CD14-positive monocyte (primary cell): Measurements from ENCODE around the gene CDH22. TPM values are rescaled to one million over a fixed set of nuclear protein-coding genes. Genes with fewer than 3 reads are reported as not detected.

Source experiments
- DNase-seq, 3 donors: peaks; one replicate each; pipeline ENCODE4 v3.0.0-alpha.2; 2011 to 2022
- H2AFZ ChIP-seq: 2 replicates; pipeline ENCODE4 v1.6.0; 2012; ENCODE audit warnings: mild to moderate bottlenecking, low read depth, low read length, inconsistent platforms; ENCODE audit not compliant: insufficient read depth, poor library complexity, severe bottlenecking
- H3K27ac ChIP-seq, 2 donors: 1 replicate in 1 of 2; 2 replicates in 1 of 2; pipeline ENCODE4 v1.5.1; 2012 to 2013; ENCODE audit warnings: low read length in 2 of 2, control low read depth in 1 of 2, inconsistent platforms in 1 of 2, low read depth in 1 of 2, mild to moderate bottlenecking in 1 of 2
- H3K27me3 ChIP-seq, 2 donors: one replicate each; pipeline versions ENCODE4 v1.6.0 to v1.6.1; 2011 to 2013; ENCODE audit warnings: low read length in 2 of 2; ENCODE audit not compliant: control insufficient read depth in 2 of 2, insufficient read depth in 2 of 2
- H3K36me3 ChIP-seq, 2 donors: replicated peaks in 1 of 2; 1 replicate in 1 of 2; 2 replicates in 1 of 2; pipeline versions ENCODE4 v1.5.1 to v1.6.1; 2012 to 2013; ENCODE audit warnings: low read length in 2 of 2, control low read depth in 1 of 2, inconsistent platforms in 1 of 2, mild to moderate bottlenecking in 1 of 2; ENCODE audit not compliant: insufficient read depth in 2 of 2, control insufficient read depth in 1 of 2
- H3K4me1 ChIP-seq, 2 donors: 1 replicate in 1 of 2; 2 replicates in 1 of 2; pipeline versions ENCODE4 v1.5.1 to v1.6.1; 2012 to 2013; ENCODE audit warnings: low read length in 2 of 2, control low read depth in 1 of 2, inconsistent platforms in 1 of 2, mild to moderate bottlenecking in 1 of 2, moderate library complexity in 1 of 2; ENCODE audit not compliant: insufficient read depth in 2 of 2, control insufficient read depth in 1 of 2
- H3K4me2 ChIP-seq: replicated peaks from 2 replicates; pipeline ENCODE3; 2012; ENCODE audit warnings: low read length, moderate library complexity, mild to moderate bottlenecking; ENCODE audit not compliant: poor library complexity, severe bottlenecking; ENCODE audit errors: extremely low read depth
- H3K4me3 ChIP-seq, 3 experiments: fragments of 200-600 bp in 1 of 3; sonication (generic) in 1 of 3; replicated peaks in 1 of 3; 1 replicate in 2 of 3; 2 replicates in 1 of 3; pipeline ENCODE4 v1.5.1; 2011 to 2013; ENCODE audit warnings: low read length in 3 of 3, mild to moderate bottlenecking in 3 of 3, control low read depth in 2 of 3, low read depth in 2 of 3, inconsistent platforms in 1 of 3, moderate library complexity in 1 of 3
- H3K79me2 ChIP-seq: 2 replicates; pipeline ENCODE4 v1.6.0; 2012; ENCODE audit warnings: mild to moderate bottlenecking, control low read depth, inconsistent platforms, low read length, moderate library complexity; ENCODE audit not compliant: insufficient read depth
- H3K9ac ChIP-seq: 2 replicates; pipeline ENCODE4 v1.6.0; 2017; ENCODE audit warnings: low read length, mild to moderate bottlenecking; ENCODE audit not compliant: insufficient read depth, poor library complexity, severe bottlenecking
- H3K9me3 ChIP-seq, 2 donors: replicated peaks in 1 of 2; 1 replicate in 1 of 2; 2 replicates in 1 of 2; pipeline versions ENCODE4 v1.5.1 to v1.6.1; 2012 to 2013; ENCODE audit warnings: low read length in 2 of 2, control low read depth in 1 of 2; ENCODE audit not compliant: control insufficient read depth in 1 of 2, insufficient read depth in 1 of 2
- H4K20me1 ChIP-seq: 2 replicates; pipeline ENCODE4 v1.6.0; 2012; ENCODE audit warnings: mild to moderate bottlenecking, low read length, control low read depth, moderate library complexity; ENCODE audit not compliant: insufficient read depth
- H3K27ac Mint-ChIP-seq, 7 donors: one replicate each; pipeline ENCODE4 v1.8.0; 2020; ENCODE audit warnings: mild to moderate bottlenecking in 7 of 7, mixed read lengths in 7 of 7, moderate library complexity in 6 of 7, inconsistent platforms in 2 of 7
- H3K27me3 Mint-ChIP-seq, 3 donors: one replicate each; pipeline ENCODE4 v1.8.0; 2021 to 2022; ENCODE audit warnings: low read depth in 3 of 3, mild to moderate bottlenecking in 3 of 3, mixed read lengths in 3 of 3, moderate library complexity in 3 of 3, inconsistent platforms in 1 of 3
- H3K36me3 Mint-ChIP-seq, 2 donors: one replicate each; pipeline ENCODE4 v1.8.0; 2020; ENCODE audit warnings: mixed read lengths in 2 of 2, inconsistent platforms in 1 of 2, mild to moderate bottlenecking in 1 of 2
- H3K4me1 Mint-ChIP-seq: one replicate; pipeline ENCODE4 v1.8.0; 2020; ENCODE audit warnings: mild to moderate bottlenecking, mixed read lengths
- H3K4me3 Mint-ChIP-seq, 2 donors: one replicate each; pipeline ENCODE4 v1.8.0; 2020; ENCODE audit warnings: mild to moderate bottlenecking in 2 of 2, mixed read lengths in 2 of 2, moderate library complexity in 1 of 2
- H3K9me3 Mint-ChIP-seq, 7 donors: one replicate each; pipeline ENCODE4 v1.8.0; 2020 to 2022; ENCODE audit warnings: mixed read lengths in 7 of 7, mild to moderate bottlenecking in 6 of 7, moderate library complexity in 6 of 7, inconsistent platforms in 2 of 7
- WGBS: methylation state at CpG from one replicate; pipeline ENCODE4 v1.1.5; 2013; ENCODE audit warnings: missing lambda C conversion rate; ENCODE audit not compliant: insufficient coverage; 5-methylcytosine and 5-hydroxymethylcytosine counted together
- intact Hi-C, 2 donors: fragments of 100-400 bp; cut with micrococcal nuclease; formaldehyde crosslinking; loops; one replicate each; pipeline versions ENCODE4 v1.15.0 to v1.15.1; 2023
- polyA plus RNA-seq, 3 donors: library from polyadenylated mRNA; depleted of rRNA in 1 of 3; unstranded in 2 of 3; stranded (reverse) in 1 of 3; fragments of 300-500 nt in 2 of 3; fragments of >200 nt in 1 of 3; fragmentation: Illumina TruSeq in 2 of 3; gene quantifications; 1 replicate in 2 of 3; 2 replicates in 1 of 3; pipeline ENCODE4 v1.2.3, GENCODE V29; 2012 to 2021
- TF ChIP-seq, protein P1 (sequence below): fragments of 200-600 bp; IDR thresholded peaks from one replicate; pipeline ENCODE4 v1.8.0; 2022; ENCODE audit warnings: antibody characterized with exemption, mild to moderate bottlenecking

CDH22 gene
- polyA plus RNA-seq, 3 donors: not detected

GRCh38 chr20:46216770-46217464, 91.4 kb downstream of the CDH22 start:
- Histone ChIP-seq H3K9ac (no peak overlapping the region), H4K20me1 (no peaks in the 10 kb centered on the region), H3K27me3 (peaks cover 0 to 10% of the 10 kb centered on the region in 2 donors), H3K4me1 (no peaks in the 10 kb centered on the region), H3K27ac (no peak overlapping the region), H3K4me2 (no peak overlapping the region), H3K4me3 (no peak overlapping the region), H3K9me3 (no peaks in the 10 kb centered on the region), H3K36me3 (no peaks in the 10 kb centered on the region), H3K79me2 (no peaks in the 10 kb centered on the region), H2AFZ (no peak overlapping the region)
- no peaks in the 10 kb centered on the region for H3K36me3 Mint-ChIP-seq
- TF ChIP-seq, protein P1, sequence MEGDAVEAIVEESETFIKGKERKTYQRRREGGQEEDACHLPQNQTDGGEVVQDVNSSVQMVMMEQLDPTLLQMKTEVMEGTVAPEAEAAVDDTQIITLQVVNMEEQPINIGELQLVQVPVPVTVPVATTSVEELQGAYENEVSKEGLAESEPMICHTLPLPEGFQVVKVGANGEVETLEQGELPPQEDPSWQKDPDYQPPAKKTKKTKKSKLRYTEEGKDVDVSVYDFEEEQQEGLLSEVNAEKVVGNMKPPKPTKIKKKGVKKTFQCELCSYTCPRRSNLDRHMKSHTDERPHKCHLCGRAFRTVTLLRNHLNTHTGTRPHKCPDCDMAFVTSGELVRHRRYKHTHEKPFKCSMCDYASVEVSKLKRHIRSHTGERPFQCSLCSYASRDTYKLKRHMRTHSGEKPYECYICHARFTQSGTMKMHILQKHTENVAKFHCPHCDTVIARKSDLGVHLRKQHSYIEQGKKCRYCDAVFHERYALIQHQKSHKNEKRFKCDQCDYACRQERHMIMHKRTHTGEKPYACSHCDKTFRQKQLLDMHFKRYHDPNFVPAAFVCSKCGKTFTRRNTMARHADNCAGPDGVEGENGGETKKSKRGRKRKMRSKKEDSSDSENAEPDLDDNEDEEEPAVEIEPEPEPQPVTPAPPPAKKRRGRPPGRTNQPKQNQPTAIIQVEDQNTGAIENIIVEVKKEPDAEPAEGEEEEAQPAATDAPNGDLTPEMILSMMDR: no peak
- no peak overlapping the region for H3K27ac Mint-ChIP-seq
- peaks cover 0 to 2% (median 0%) of the 10 kb centered on the region in 7 donors for H3K9me3 Mint-ChIP-seq
- intact Hi-C loops: no loop called here
- H3K27me3 Mint-ChIP-seq: peaks cover 15 to 30% (median 24%) of the 10 kb centered on the region in 3 donors
- peaks cover 7% of the 10 kb centered on the region for H3K4me1 Mint-ChIP-seq
- no peak overlapping the region for H3K4me3 Mint-ChIP-seq
- no peak for DNase-seq
- WGBS: 89% methylated on average over 14 of the region's 22 CpGs

- no peak overlapping the region for H3K27ac ChIP-seq
- no peaks in the 10 kb centered on the region for H3K36me3 Mint-ChIP-seq
- H3K27me3 Mint-ChIP-seq: peaks cover 16 to 33% (median 30%) of the 10 kb centered on the region in 3 donors
- no peak for DNase-seq
- no peaks in the 10 kb centered on the region for H3K36me3 ChIP-seq
- H3K4me2 ChIP-seq: no peak overlapping the region
- no peaks in the 10 kb centered on the region for H3K4me1 ChIP-seq
- TF ChIP-seq, protein P1: no peak
- H3K27ac Mint-ChIP-seq: no peak overlapping the region
- WGBS: 76% methylated on average over 16 of the region's 17 CpGs
- H3K79me2 ChIP-seq: no peaks in the 10 kb centered on the region
- H3K9me3 Mint-ChIP-seq: peaks cover 0 to 2% (median 0%) of the 10 kb centered on the region in 7 donors
- intact Hi-C loops: no loop called here
- H3K9me3 ChIP-seq: no peaks in the 10 kb centered on the region
- peaks cover 7% of the 10 kb centered on the region for H3K4me1 Mint-ChIP-seq
- no peak overlapping the region for H3K4me3 ChIP-seq
- peaks cover 2 to 15% of the 10 kb centered on the region in 2 donors for H3K27me3 ChIP-seq
- H3K4me3 Mint-ChIP-seq: no peak overlapping the region
- no peak overlapping the region for H3K9ac ChIP-seq
- no peak overlapping the region for H2AFZ ChIP-seq
- H4K20me1 ChIP-seq: no peaks in the 10 kb centered on the region
Observed at GRCh38 chr20:46215913-46216707, 92.2 kb downstream of the CDH22 start.
